CD4-positive, alpha-beta T cell treated with Interleukin-12 subunit alpha and Interleukin-12 subunit beta, for 1 hour (primary cell): Measurements from ENCODE around the gene TIPARP.

Experiments
- DNase-seq: peaks from one replicate; pipeline ENCODE4 v3.0.0-alpha.2; 2020

TIPARP gene, protein sequence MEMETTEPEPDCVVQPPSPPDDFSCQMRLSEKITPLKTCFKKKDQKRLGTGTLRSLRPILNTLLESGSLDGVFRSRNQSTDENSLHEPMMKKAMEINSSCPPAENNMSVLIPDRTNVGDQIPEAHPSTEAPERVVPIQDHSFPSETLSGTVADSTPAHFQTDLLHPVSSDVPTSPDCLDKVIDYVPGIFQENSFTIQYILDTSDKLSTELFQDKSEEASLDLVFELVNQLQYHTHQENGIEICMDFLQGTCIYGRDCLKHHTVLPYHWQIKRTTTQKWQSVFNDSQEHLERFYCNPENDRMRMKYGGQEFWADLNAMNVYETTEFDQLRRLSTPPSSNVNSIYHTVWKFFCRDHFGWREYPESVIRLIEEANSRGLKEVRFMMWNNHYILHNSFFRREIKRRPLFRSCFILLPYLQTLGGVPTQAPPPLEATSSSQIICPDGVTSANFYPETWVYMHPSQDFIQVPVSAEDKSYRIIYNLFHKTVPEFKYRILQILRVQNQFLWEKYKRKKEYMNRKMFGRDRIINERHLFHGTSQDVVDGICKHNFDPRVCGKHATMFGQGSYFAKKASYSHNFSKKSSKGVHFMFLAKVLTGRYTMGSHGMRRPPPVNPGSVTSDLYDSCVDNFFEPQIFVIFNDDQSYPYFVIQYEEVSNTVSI

GRCh38 chr3:156674046-156674910, at the start of gene TIPARP:
TIPARP (plus strand) TSS chr3:156674590; CDS start chr3:156677698, 3,108 bp downstream.
- peak; percentile 99 for DNase-seq

DNA sequence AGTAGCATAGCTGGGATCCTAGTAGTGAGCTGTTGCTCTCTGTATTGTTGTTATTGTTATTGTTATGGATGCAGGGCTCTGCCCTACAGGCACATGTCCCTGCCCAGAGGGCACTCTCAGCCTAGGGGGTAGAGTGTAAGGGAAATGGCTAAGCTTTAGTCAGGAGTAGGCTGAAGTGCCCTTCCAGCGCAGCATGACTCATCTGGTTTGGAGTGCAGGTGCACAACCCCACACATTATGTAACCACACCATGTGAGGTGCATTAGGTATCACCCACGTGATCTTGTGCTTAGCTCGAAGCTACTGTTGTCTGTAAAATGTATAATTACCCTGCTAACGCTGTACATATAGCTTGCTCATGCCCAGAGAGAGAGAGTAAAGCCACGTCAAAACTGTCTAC, 48.3 kb upstream of the TIPARP start:
- DNase-seq = no peak

- DNase-seq = no peak
Measured at GRCh38 chr3:156627946-156628569, 46.3 kb upstream of the TIPARP start.

DNA sequence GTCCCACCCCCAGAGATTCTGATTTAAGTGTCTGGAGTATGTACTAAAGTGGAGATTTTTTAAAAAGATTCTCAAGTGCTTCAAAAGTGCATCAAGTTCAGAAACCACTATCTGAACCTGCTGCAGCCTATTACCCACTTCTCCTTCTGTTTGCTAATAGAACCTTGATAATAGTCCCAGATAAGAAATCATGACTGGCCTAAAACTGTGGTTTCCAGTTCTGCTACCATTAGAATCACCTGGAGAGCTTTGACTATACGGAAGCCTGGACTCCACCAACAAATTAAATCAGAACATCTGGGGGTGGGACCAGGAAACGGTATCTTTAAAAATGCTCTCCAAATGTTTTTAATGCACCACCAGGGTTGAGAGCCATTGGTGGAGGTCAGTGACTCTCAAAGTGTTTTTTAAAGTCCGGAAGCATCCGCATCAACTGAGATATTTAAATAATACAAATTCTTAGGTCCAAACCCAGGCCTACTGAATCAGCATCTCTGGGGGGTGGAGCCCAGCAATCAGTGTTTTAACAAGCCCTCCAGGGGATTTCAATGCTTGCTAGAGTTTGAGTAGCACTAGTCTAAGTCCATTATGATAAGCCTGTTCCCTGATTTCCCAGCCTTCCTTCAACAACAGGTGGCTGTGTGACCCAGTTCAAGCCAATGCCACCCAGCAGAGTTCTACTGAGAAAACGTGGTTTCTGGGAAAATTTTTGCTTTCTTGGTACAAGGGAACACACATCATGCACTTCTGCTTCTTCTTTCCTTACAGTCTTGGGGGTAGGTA, 45.4 kb upstream of the TIPARP start:
- no peak for DNase-seq

DNA sequence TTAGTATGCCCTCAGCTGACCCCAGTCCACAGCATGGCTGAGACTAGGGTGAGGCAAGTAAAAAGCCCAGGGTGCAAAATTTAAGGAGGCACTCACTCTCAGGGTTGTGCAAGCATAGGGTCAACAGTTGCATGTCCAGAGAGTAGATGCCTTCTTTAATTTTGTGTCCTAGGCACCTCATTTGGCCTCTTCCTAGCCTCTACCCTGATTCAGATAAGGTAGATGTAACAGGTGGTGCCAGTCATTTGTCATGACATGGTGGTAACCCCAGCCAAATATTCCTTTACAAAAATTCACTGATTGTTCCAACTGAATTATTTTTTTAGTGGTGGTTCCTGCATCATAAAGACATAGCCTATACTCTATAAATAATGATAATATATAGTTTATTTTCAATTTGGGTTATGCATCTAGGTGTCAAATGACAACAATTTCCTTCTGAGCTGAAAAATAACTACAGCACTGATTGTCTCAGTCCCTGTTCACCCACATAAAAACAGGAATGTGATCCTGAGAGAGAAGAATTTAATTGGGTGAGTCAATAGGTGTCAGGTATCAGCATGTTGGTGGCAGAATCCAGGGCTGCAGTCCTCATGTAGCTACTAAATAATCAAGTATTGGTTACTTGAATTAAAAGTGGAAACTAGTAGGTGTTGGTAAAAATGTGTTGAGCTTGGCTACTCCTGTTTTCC, 44.2 kb upstream of the TIPARP start:
- no peak for DNase-seq

DNA sequence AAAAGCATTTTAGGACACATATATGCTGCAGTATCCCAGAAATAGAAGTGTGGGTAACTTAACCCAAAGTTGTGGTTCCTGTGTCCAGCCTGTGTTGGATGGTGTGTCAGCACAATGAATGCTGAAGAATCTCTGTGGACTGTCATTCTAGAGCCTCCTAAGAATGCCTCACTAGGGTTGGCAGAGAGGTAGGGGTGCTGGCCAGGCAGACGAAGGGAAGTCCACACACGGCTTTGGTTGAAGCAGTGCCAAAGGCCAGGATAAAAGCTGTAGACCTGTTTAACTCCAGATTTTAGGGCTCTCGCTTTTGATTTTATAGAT, 43.7 kb upstream of the TIPARP start:
- DNase-seq = no peak

GRCh38 chr3:156631323-156631722, 43.1 kb upstream of the TIPARP start:
- no peak for DNase-seq

DNA sequence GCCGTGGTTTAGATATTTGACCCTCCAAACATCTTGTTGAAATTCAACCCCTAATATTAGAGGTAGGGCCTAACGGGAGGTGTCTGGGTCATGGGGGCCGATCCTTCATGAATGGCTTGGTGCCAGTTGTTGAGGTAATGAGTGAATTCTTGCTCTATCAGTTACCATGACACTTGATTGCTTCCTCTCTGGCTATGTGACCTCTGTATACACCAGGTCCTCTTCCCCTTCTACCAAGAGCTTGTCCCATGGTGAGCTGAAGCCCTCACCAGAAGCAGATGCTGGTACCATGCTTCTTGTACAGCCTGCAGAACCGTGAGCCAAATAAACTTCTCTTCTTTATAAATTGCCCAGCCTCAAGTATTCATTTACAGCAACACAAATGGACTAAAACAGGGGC, 41.8 kb upstream of the TIPARP start:
- DNase-seq = no peak

GRCh38 chr3:156633335-156633734, 41.1 kb upstream of the TIPARP start:
- DNase-seq = no peak

GRCh38 chr3:156635034-156635433, 39.4 kb upstream of the TIPARP start:
- DNase-seq = no peak

- no peak for DNase-seq
Measured at GRCh38 chr3:156635973-156636372, 38.4 kb upstream of the TIPARP start.

DNA sequence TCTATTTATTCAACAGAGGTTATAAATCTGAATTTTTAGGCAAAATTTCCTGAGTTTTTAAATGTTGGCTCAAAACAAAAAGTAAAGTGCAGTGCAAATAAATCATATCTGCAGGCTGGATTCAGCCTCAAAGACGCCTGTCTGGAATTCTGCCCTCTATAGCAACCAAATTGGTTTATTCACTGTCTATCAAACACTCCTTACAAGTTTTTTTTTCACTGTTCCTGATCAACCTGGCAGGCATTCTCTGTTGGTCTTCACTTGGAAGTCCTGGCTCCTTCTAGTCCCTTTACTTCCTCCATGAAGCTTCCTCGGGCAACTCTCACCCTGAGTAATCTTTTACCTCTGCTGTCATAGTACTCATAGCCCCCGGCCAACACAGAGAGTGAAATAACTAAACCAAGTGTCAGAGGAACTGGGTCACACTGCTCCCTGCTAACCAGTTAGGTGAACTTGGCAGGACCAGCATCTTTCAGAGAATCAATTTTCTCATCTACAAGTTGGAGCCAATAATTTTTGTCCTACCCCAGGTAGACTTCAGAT, 36.8 kb upstream of the TIPARP start:
- no peak for DNase-seq

DNA sequence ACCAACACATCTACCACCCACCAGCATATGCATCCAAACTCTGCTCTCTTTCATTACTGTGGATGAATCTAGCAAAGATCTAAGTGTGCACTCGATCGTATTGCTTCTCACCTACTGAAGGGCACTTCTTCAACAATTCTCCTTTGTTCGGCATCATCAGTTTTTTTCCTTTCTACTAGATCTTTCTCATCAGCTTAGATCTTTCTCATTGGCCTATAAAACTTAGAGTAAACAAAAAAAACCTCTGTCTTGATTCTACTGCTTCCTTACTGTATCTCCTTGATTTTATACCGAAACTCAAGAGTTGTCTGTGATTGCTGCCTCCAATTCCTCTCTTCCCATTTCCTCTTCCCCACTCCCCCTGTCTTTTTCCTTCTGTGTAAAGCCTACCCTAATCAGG, 36.1 kb upstream of the TIPARP start:
- no peak for DNase-seq

DNA sequence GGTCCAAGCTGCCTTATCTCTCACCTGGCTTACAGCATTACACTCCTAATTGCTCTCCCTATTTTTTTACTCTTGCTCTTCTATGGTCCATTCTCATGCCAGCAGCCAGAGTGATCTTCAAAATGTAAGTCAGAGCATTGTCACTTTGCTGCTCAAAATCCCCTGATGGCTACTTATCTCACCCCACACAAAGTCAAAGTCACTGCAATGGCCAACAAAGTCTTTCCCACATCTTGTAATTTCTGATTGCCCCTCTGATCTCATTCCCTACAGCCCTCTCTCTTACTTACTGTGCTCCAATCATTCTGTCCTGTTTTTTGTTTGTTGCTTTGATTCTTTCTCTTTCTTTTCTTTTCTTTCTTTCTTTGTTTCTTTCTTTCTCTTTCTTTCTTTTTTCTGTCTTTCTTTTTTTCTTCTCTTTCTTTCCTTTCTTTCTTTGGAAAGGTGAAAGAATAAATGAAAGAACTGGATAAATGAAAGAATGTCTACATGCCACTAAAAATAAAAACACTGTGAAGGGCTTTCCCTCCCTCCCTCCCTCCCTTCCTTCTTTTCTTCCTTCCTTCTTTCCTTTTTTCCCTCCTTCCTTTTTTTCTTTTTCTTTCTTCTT, 34.9 kb upstream of the TIPARP start:
- no peak for DNase-seq

DNA sequence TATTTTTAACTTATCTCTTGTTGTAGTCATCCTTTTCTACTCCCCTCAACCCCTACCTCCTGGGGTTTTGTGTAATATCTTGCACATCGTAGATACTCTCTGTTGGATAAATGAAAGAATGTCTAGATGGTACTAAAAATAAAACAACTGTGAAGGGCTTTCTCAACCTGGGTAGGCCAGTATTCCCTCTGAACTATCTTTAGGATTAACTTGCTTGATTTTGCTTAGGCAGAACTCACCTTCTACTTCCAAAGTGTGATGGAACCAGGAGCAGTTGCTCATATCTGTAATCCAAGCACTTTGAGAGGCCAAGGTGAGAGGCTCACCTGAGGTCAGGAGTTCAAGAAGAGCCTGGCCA, 32.8 kb upstream of the TIPARP start:
- DNase-seq = no peak

DNA sequence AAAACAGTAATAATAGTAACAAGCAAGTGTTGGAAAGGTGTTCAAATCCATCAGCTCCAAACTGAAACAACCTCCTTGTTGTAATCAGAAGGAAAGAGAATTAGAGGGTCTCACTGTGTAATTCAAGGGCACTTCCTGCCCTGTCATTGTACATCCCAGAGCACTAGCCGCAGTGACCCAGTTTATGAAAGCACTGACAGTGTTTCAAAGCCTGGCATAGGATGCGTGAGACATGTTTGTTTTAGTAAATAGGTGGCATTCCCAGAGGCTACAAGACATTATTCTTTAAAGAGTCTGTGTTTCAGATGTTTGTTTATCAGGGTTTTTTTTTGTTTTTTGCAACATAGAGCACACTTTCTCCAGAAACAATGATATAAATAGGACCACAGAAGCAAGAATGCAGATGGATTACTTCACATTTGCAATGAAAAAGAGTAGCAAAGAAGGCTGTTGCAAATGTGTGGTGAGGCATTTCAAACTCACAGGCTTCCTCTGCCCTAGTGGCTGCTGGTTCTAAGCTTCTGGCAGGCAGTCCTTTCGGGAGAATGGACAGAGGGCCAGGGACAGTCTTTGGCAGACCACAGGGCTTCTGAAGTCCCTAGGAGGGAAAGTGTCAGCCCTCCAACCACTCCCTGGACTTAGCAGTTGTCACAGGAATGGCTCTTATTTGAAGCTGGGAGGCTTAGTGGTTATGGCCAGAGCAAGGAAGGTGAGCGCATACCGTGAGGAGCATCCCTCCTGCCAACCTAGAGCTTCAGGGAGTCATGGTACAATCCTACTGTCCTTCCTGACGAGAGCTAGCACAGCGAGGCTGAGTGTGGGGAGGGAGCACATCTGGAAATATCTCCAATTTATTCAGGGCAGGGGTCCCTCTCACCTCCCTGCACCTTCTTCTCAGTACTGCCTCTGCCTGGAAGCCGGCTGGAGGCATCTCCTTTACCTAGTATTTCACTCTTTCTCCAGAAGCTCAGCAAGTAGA, 31.4 kb upstream of the TIPARP start:
- DNase-seq = no peak

- DNase-seq = peak; percentile 34
Measured at GRCh38 chr3:156643729-156644389, 30.5 kb upstream of the TIPARP start.

DNA sequence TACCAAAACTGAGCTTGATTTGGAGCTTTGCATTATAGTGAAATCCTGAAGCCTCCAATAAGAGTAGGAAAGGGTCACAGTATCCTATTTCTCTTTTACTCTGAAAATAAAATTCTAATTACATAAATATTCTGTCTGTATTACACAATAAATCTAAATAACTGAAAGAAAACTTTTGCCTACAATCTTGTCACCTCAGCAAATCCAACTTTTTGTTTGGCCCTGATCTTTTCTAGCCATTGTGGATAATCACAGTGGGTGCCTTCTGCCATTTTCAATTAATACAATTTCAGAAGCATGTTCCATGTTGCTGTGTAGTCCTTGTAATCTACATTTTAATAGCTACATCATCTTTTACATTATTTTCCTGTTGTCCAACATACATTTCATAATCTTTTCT, 29.4 kb upstream of the TIPARP start:
- no peak for DNase-seq

GRCh38 chr3:156646958-156647357, 27.4 kb upstream of the TIPARP start:
- DNase-seq = no peak
